K562 (cell line): ENCODE data around the gene RPRD1B. TPM values are rescaled to one million over a fixed set of nuclear protein-coding genes. Genes with fewer than 3 reads are reported as not detected.

Experiments
- ATAC-seq: fragments of 200-7000 bp; cut with Tn5 transposase; 3 replicates; pipeline ENCODE4 v1.9.1; 2020; ENCODE audit warnings: moderate library complexity
- BruUV-seq: library from RNA; stranded (reverse); fragments of 400-500 nt; replicated peaks from 2 replicates; lab custom pipeline; 2021; lab: Mats Ljungman, UMichigan
- CTCF ChIA-PET: fragments of 300-600 bp; formaldehyde crosslinking; extraction: SDS; loops from one replicate; lab custom pipeline; 2021; ENCODE audit warnings: low intra/inter-chr PET ratio; lab: Yijun Ruan, JAX
- POLR2A ChIA-PET: fragments of 300-600, 350-650 bp; sonication (Branson Sonifier 250); formaldehyde crosslinking; extraction: SDS; loops from one replicate; lab custom pipeline; 2021; ENCODE audit warnings: antibody characterized with exemption, inconsistent platforms; lab: Yijun Ruan, JAX
- DNase-seq, 4 experiments: peaks; one replicate each; pipeline versions ENCODE4 v3.0.0 to v3.0.0-alpha.2; 2011 to 2018; ENCODE audit warnings: low spot score in 3 of 4, mixed read lengths in 3 of 4; ENCODE audit errors: extremely low read depth in 1 of 4
- FAIRE-seq: peaks from 2 replicates; lab custom pipeline; 2011; peaks lifted over from hg19 to GRCh38; lab: Jason Lieb, UNC
- H2AFZ ChIP-seq: 2 replicates; pipeline ENCODE4 v1.6.0; 2011; ENCODE audit warnings: low read depth, low read length, control low read depth, inconsistent platforms
- H3K27ac ChIP-seq: fragments of 200-600 bp; 3 replicates; pipeline ENCODE4 v1.8.0; 2011; ENCODE audit warnings: low read depth, mild to moderate bottlenecking, control low read depth, inconsistent platforms, low read length, moderate library complexity, mixed read lengths; ENCODE audit errors: extremely low read depth
- H3K27me3 ChIP-seq, 2 experiments: fragments of 300-600 bp in 1 of 2; 2 replicates in 1 of 2; 3 replicates in 1 of 2; pipeline versions ENCODE4 v1.6.0 to v1.8.0; 2011; ENCODE audit warnings: inconsistent platforms in 2 of 2, low read length in 2 of 2, mild to moderate bottlenecking in 1 of 2, mixed read lengths in 1 of 2, moderate library complexity in 1 of 2; ENCODE audit not compliant: control insufficient read depth in 2 of 2, insufficient read depth in 2 of 2
- H3K36me3 ChIP-seq: fragments of 300-600 bp; 3 replicates; pipeline ENCODE4 v1.8.0; 2011; ENCODE audit warnings: mild to moderate bottlenecking, low read length, inconsistent platforms; ENCODE audit not compliant: control insufficient read depth, insufficient read depth
- H3K4me1 ChIP-seq, 2 experiments: fragments of 200-600 bp in 1 of 2; replicated peaks in 1 of 2; 2 replicates in 1 of 2; 3 replicates in 1 of 2; pipeline versions ENCODE4 v1.5.1 to v1.8.0; 2011; ENCODE audit warnings: inconsistent platforms in 2 of 2, low read length in 2 of 2, mild to moderate bottlenecking in 1 of 2, mixed read lengths in 1 of 2, moderate library complexity in 1 of 2; ENCODE audit not compliant: control insufficient read depth in 2 of 2, insufficient read depth in 2 of 2
- H3K4me2 ChIP-seq: 2 replicates; pipeline ENCODE4 v1.6.1; 2011; ENCODE audit warnings: low read length, control low read depth, inconsistent platforms, mixed read lengths; ENCODE audit not compliant: insufficient read depth
- H3K4me3 ChIP-seq: fragments of 200-600 bp; sonication (generic), shearing (Covaris generic); 2 replicates; pipeline ENCODE4 v1.5.1; 2016; ENCODE audit warnings: control low read depth, inconsistent platforms
- H3K79me2 ChIP-seq: fragments of 200-600 bp; 3 replicates; pipeline ENCODE4 v1.8.0; 2011; ENCODE audit warnings: low read length, inconsistent platforms; ENCODE audit not compliant: control insufficient read depth, insufficient read depth
- H3K9ac ChIP-seq, 2 experiments: 2 replicates each; pipeline versions ENCODE4 v1.6.0 to v1.6.1; 2011; ENCODE audit warnings: low read depth in 2 of 2, low read length in 2 of 2, control low read depth in 1 of 2, inconsistent platforms in 1 of 2, mild to moderate bottlenecking in 1 of 2, mixed read lengths in 1 of 2; ENCODE audit not compliant: insufficient read depth in 1 of 2
- H3K9me1 ChIP-seq: one replicate; pipeline ENCODE4 v1.6.0; 2011; ENCODE audit warnings: inconsistent platforms, mild to moderate bottlenecking, low read length, moderate library complexity; ENCODE audit not compliant: control insufficient read depth, insufficient read depth
- H3K9me3 ChIP-seq: replicated peaks from 2 replicates; pipeline ENCODE4 v1.5.1; 2011; ENCODE audit warnings: low read depth, low read length, inconsistent platforms; ENCODE audit not compliant: control insufficient read depth, insufficient read depth
- H4K20me1 ChIP-seq: replicated peaks from 2 replicates; pipeline ENCODE4 v1.6.1; 2011; ENCODE audit warnings: low read length, inconsistent platforms, mixed read lengths; ENCODE audit not compliant: control insufficient read depth, insufficient read depth
- ARID2 ChIP-seq: fragments of 450-650 bp; IDR thresholded peaks from 2 replicates; pipeline ENCODE4 v1.6.1; 2017; ENCODE audit warnings: antibody characterized with exemption, mild to moderate bottlenecking
- ATF7 ChIP-seq: fragments of 450-650 bp; IDR thresholded peaks from 2 replicates; pipeline ENCODE4 v1.7.1; 2014; ENCODE audit warnings: mild to moderate bottlenecking, moderate library complexity
- CC2D1A ChIP-seq: fragments of 450-650 bp; IDR thresholded peaks from 2 replicates; pipeline ENCODE4 v1.6.1; 2017; ENCODE audit warnings: mild to moderate bottlenecking
- ERF ChIP-seq: fragments of 450-650 bp; formaldehyde crosslinking; IDR thresholded peaks from 2 replicates; pipeline ENCODE4 v1.4.0; 2020; ENCODE audit warnings: mild to moderate bottlenecking, mixed read lengths
- ESRRA ChIP-seq: fragments of 450-650 bp; IDR thresholded peaks from 2 replicates; pipeline ENCODE4 v1.6.1; 2014; ENCODE audit warnings: low read depth, mild to moderate bottlenecking, moderate library complexity, borderline replicate concordance
- ZKSCAN8 ChIP-seq: fragments of 200-800 bp; sonication (Bioruptor generic); IDR thresholded peaks from 2 replicates; pipeline ENCODE4 v1.6.1; 2016; ENCODE audit warnings: missing genetic modification characterization, missing compliant biosample characterization
- WGBS: fragments of 100-300 bp; shearing (Covaris generic); methylation state at CpG from one replicate; pipeline ENCODE4 v1.1.6; 2016; ENCODE audit warnings: low coverage, mixed read lengths; ENCODE audit not compliant: insufficient coverage; ENCODE audit errors: missing lambda C conversion rate; 5-methylcytosine and 5-hydroxymethylcytosine counted together
- in situ Hi-C: fragments of 300-500 bp; cut with MboI; formaldehyde crosslinking; loops from 4 replicates; pipeline ENCODE4 v1.15.0; 2018; ENCODE audit warnings: inconsistent platforms, mixed read lengths
- intact Hi-C: fragments of 100-400 bp; cut with micrococcal nuclease; formaldehyde crosslinking; loops from 2 replicates; pipeline ENCODE4 v1.14.2; 2022
- polyA plus RNA-seq, 8 experiments: library from polyadenylated mRNA; depleted of rRNA in 4 of 8; stranded (reverse) in 5 of 8; unstranded in 3 of 8; fragments of >200 nt; fragmentation: Nextera tagmentation in 2 of 8; fragmentation: Illumina TruSeq in 1 of 8; extraction: Ambion mirVana in 2 of 8; extraction: Trizol in 1 of 8; gene quantifications; 2 replicates each; pipeline versions ENCODE4 v1.2.1 to v1.2.3, GENCODE V29; 2011 to 2014; ENCODE audit warnings: inconsistent platforms in 1 of 8, missing spikeins in 1 of 8
- total RNA-seq, 7 experiments: library from RNA; depleted of rRNA in 6 of 7; stranded (reverse); fragments of >200 nt in 6 of 7; fragmentation: Illumina TruSeq in 2 of 7; extraction: Trizol in 2 of 7; gene quantifications; 2 replicates each; pipeline versions ENCODE4 v1.2.1 to v1.2.3, GENCODE V29; 2011 to 2021; ENCODE audit warnings: low replicate concordance in 1 of 7
- TF ChIP-seq, protein P1 (sequence below), 2 experiments: fragments of 450-650 bp in 1 of 2; IDR thresholded peaks; 2 replicates each; pipeline ENCODE4 v1.6.1; 2011 to 2017; ENCODE audit warnings: low read depth in 2 of 2, antibody characterized with exemption in 1 of 2, borderline replicate concordance in 1 of 2, low read length in 1 of 2, mild to moderate bottlenecking in 1 of 2, mixed read lengths in 1 of 2; ENCODE audit not compliant: control insufficient read depth in 1 of 2
- TF ChIP-seq, protein P2 (sequence below): fragments of 250-450 bp; sonication (Bioruptor Pico); IDR thresholded peaks from 2 replicates; pipeline ENCODE4 v1.8.0; 2021; ENCODE audit warnings: moderate library complexity, mild to moderate bottlenecking, inconsistent platforms
- TF ChIP-seq, protein P3 (sequence below): sonication (generic); formaldehyde crosslinking; IDR thresholded peaks from 2 replicates; pipeline ENCODE4 v1.9.0; 2022; ENCODE audit warnings: mild to moderate bottlenecking, missing genetic modification reagents
- TF ChIP-seq, protein P4 (sequence below): fragments of 250-450 bp; sonication (Bioruptor Pico); IDR thresholded peaks from 2 replicates; pipeline ENCODE4 v1.5.0; 2022; ENCODE audit warnings: mild to moderate bottlenecking
- TF ChIP-seq, protein P5 (sequence below): fragments of 250-450 bp; sonication (Bioruptor Pico); IDR thresholded peaks from 2 replicates; pipeline ENCODE4 v1.8.0; 2021; ENCODE audit warnings: mild to moderate bottlenecking, moderate library complexity

Gene RPRD1B
- total and polyA plus RNA-seq, 9 of the 15 experiments (the other 6 are each of a cell fraction or from before 2014, with no cell fraction given) = 5.5 to 43.0 (median 24.4) TPM

DNA sequence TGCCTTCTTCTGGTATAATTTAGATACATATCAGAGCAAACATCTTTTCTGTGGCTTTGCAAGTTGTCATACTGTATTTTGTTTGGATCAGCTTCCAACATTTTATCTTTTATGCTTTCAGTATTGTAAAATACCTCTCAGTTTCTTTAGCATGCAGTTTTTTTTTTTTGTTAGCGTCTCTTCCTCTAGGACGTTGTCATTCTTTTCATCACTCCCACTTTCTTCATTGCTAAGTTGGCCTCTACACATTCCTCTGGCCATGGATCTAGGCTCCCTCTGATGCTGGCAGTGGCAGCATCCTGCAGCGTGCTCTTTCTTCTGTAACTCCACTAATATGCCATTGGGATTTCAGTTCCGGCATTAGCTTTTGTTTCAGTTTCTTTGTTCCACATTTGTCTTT, 21.7 kb downstream of the RPRD1B start (continued):
- TF ChIP-seq ARID2 = no peak
- TF ChIP-seq ESRRA = no peak
- TF ChIP-seq, protein P1, sequence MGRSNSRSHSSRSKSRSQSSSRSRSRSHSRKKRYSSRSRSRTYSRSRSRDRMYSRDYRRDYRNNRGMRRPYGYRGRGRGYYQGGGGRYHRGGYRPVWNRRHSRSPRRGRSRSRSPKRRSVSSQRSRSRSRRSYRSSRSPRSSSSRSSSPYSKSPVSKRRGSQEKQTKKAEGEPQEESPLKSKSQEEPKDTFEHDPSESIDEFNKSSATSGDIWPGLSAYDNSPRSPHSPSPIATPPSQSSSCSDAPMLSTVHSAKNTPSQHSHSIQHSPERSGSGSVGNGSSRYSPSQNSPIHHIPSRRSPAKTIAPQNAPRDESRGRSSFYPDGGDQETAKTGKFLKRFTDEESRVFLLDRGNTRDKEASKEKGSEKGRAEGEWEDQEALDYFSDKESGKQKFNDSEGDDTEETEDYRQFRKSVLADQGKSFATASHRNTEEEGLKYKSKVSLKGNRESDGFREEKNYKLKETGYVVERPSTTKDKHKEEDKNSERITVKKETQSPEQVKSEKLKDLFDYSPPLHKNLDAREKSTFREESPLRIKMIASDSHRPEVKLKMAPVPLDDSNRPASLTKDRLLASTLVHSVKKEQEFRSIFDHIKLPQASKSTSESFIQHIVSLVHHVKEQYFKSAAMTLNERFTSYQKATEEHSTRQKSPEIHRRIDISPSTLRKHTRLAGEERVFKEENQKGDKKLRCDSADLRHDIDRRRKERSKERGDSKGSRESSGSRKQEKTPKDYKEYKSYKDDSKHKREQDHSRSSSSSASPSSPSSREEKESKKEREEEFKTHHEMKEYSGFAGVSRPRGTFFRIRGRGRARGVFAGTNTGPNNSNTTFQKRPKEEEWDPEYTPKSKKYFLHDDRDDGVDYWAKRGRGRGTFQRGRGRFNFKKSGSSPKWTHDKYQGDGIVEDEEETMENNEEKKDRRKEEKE (IDR thresholded peaks at IDR 0.05; ENCODE audit: borderline replicate concordance in 1 of 2, control insufficient read depth in 1 of 2, low read depth in 2 of 2, low read length in 1 of 2) = no peak

DNA sequence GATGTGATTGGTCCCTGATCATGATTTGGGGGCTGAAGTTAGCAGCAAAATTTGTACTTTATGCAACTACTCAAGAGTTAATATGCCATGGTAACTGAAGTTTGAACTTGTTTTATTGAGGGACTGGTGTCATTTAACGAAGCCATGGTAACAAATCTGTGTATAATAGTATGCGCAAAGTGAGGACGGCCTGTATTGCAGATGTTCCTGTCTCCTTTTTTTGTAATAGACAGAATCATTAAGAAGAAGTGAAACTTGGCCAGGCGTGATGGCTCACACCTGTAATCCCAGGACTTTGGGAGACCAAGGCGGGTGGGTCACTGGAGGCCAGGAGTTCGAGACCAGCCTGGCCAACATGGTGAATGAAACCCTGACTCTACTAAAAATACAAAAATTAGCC, 22.3 kb downstream of the RPRD1B start:
- Histone ChIP-seq H3K9me1 (no peaks in the 10 kb centered on the region), H3K27ac (no peak overlapping the region), H3K4me3 (no peak overlapping the region)
- no peak for ATAC-seq
- CTCF ChIA-PET = interaction anchor here (3.6 to 4.1 kb wide), 2 partner anchors 109 to 166 kb away, joined by 30 to 53 read pairs; partner anchors contain the start of gene TGM2
- TF ChIP-seq, protein P2, sequence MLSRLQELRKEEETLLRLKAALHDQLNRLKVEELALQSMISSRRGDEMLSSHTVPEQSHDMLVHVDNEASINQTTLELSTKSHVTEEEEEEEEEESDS (CRISPR knock-in tag) = no peak
- TF ChIP-seq ERF (CRISPR knock-in tag) (no peak), CC2D1A (no peak), ZKSCAN8 (no peak), ATF7 (no peak)
- TF ChIP-seq, protein P3, sequence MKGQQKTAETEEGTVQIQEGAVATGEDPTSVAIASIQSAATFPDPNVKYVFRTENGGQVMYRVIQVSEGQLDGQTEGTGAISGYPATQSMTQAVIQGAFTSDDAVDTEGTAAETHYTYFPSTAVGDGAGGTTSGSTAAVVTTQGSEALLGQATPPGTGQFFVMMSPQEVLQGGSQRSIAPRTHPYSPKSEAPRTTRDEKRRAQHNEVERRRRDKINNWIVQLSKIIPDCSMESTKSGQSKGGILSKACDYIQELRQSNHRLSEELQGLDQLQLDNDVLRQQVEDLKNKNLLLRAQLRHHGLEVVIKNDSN (CRISPR knock-in tag) = no peak
- TF ChIP-seq, protein P4, sequence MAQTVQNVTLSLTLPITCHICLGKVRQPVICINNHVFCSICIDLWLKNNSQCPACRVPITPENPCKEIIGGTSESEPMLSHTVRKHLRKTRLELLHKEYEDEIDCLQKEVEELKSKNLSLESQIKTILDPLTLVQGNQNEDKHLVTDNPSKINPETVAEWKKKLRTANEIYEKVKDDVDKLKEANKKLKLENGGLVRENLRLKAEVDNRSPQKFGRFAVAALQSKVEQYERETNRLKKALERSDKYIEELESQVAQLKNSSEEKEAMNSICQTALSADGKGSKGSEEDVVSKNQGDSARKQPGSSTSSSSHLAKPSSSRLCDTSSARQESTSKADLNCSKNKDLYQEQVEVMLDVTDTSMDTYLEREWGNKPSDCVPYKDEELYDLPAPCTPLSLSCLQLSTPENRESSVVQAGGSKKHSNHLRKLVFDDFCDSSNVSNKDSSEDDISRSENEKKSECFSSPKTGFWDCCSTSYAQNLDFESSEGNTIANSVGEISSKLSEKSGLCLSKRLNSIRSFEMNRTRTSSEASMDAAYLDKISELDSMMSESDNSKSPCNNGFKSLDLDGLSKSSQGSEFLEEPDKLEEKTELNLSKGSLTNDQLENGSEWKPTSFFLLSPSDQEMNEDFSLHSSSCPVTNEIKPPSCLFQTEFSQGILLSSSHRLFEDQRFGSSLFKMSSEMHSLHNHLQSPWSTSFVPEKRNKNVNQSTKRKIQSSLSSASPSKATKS (CRISPR knock-in tag) = no peak
- TF ChIP-seq, protein P5, sequence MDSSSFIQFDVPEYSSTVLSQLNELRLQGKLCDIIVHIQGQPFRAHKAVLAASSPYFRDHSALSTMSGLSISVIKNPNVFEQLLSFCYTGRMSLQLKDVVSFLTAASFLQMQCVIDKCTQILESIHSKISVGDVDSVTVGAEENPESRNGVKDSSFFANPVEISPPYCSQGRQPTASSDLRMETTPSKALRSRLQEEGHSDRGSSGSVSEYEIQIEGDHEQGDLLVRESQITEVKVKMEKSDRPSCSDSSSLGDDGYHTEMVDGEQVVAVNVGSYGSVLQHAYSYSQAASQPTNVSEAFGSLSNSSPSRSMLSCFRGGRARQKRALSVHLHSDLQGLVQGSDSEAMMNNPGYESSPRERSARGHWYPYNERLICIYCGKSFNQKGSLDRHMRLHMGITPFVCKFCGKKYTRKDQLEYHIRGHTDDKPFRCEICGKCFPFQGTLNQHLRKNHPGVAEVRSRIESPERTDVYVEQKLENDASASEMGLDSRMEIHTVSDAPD (CRISPR knock-in tag) = no peak
- TF ChIP-seq, all 486 proteins: peak for 0
- POLR2A ChIA-PET = no interaction called here
- no peak overlapping the region for H3K9ac ChIP-seq
- H3K4me2 ChIP-seq = no peak overlapping the region
- no TSS peak for BruUV-seq
- FAIRE-seq = no peak
- no peaks in the 10 kb centered on the region for H3K4me1 ChIP-seq
- no peak for DNase-seq
- H3K27me3 ChIP-seq = no peaks in the 10 kb centered on the region
- peaks cover 45% of the 10 kb centered on the region; the same call in 2 of the 3 replicates for H3K79me2 ChIP-seq
- peaks cover 3% of the 10 kb centered on the region; the same call in 1 of the 2 replicates for H4K20me1 ChIP-seq
- WGBS = 89% methylated on average over 6 of the region's 6 CpGs
- H2AFZ ChIP-seq = no peak overlapping the region
- no peaks in the 10 kb centered on the region for H3K9me3 ChIP-seq
- intact Hi-C loops = no loop called here
- in situ Hi-C loops = loop anchor here (5.0 kb wide), 1 partner anchor 156 kb away; no protein-coding TSS in a partner anchor
- H3K36me3 ChIP-seq = peaks cover 78% of the 10 kb centered on the region
